IMR-90 (cell line): ENCODE data around the gene GABRR1. TPM values are rescaled to one million over a fixed set of nuclear protein-coding genes. Genes with fewer than 3 reads are reported as not detected.

Experiments used
- ATAC-seq: fragments of 200-7000 bp; cut with Tn5 transposase; 2 replicates; pipeline ENCODE4 v1.9.1; 2020; ENCODE audit warnings: low read depth, mild to moderate bottlenecking, moderate library complexity
- BruUV-seq: library from RNA; stranded (reverse); fragments of 400-500 nt; replicated peaks from 2 replicates; lab custom pipeline; 2021; lab: Mats Ljungman, UMichigan
- CTCF ChIA-PET: fragments of 300-600 bp; formaldehyde crosslinking; extraction: SDS; loops from one replicate; lab custom pipeline; 2021; ENCODE audit warnings: antibody characterized with exemption; lab: Yijun Ruan, JAX
- POLR2A ChIA-PET: fragments of 300-600 bp; sonication (Branson Sonifier 250); formaldehyde crosslinking; loops from one replicate; lab custom pipeline; 2022; ENCODE audit warnings: antibody characterized with exemption; ENCODE audit not compliant: unreplicated experiment; lab: Charles Lee
- DNase-seq: peaks from one replicate; pipeline ENCODE4 v3.0.0; 2013
- H2AFZ ChIP-seq: replicated peaks from 2 replicates; pipeline ENCODE3; 2013; ENCODE audit warnings: low read length, mild to moderate bottlenecking; ENCODE audit not compliant: poor library complexity
- H2AK5ac ChIP-seq: 2 replicates; pipeline ENCODE4 v1.6.1; 2013; ENCODE audit warnings: low read depth, low read length, inconsistent platforms
- H2AK9ac ChIP-seq: replicated peaks from 2 replicates; pipeline ENCODE3; 2013; ENCODE audit warnings: mild to moderate bottlenecking, low read depth, low read length, moderate library complexity; ENCODE audit not compliant: poor library complexity
- H2BK120ac ChIP-seq: 2 replicates; pipeline ENCODE4 v1.6.1; 2013; ENCODE audit warnings: low read depth, low read length, inconsistent platforms
- H2BK15ac ChIP-seq: 3 replicates; pipeline ENCODE4 v1.6.1; 2013; ENCODE audit warnings: low read depth, low read length, inconsistent platforms
- H2BK20ac ChIP-seq: 2 replicates; pipeline ENCODE4 v1.6.1; 2013; ENCODE audit warnings: low read depth, mild to moderate bottlenecking, inconsistent platforms, low read length, moderate library complexity
- H2BK5ac ChIP-seq: 2 replicates; pipeline ENCODE4 v1.6.1; 2013; ENCODE audit warnings: mild to moderate bottlenecking, low read depth, low read length, inconsistent platforms; ENCODE audit not compliant: poor library complexity, severe bottlenecking
- H3K14ac ChIP-seq: replicated peaks from 2 replicates; pipeline ENCODE4 v1.6.1; 2013; ENCODE audit warnings: low read depth, low read length, inconsistent platforms
- H3K18ac ChIP-seq: 2 replicates; pipeline ENCODE4 v1.6.1; 2013; ENCODE audit warnings: low read depth, low read length, control low read depth
- H3K23ac ChIP-seq: 2 replicates; pipeline ENCODE4 v1.6.1; 2013; ENCODE audit warnings: low read depth, low read length, inconsistent platforms
- H3K27ac ChIP-seq: 2 replicates; pipeline ENCODE4 v1.5.1; 2013; ENCODE audit warnings: mild to moderate bottlenecking, control low read depth, low read length; ENCODE audit not compliant: insufficient read depth
- H3K27me3 ChIP-seq: 2 replicates; pipeline ENCODE4 v1.6.1; 2013; ENCODE audit warnings: low read length; ENCODE audit not compliant: control insufficient read depth, insufficient read depth
- H3K36me3 ChIP-seq: 2 replicates; pipeline ENCODE4 v1.6.1; 2013; ENCODE audit warnings: low read length, mixed read lengths; ENCODE audit not compliant: control insufficient read depth, insufficient read depth
- H3K4ac ChIP-seq: 2 replicates; pipeline ENCODE4 v1.6.1; 2013; ENCODE audit warnings: low read depth, low read length, inconsistent platforms
- H3K4me1 ChIP-seq: 2 replicates; pipeline ENCODE4 v1.6.1; 2013; ENCODE audit warnings: low read length, mixed read lengths; ENCODE audit not compliant: control insufficient read depth, insufficient read depth
- H3K4me2 ChIP-seq: 2 replicates; pipeline ENCODE4 v1.6.1; 2013; ENCODE audit warnings: low read depth, mild to moderate bottlenecking, control low read depth, low read length, moderate library complexity
- H3K4me3 ChIP-seq: 2 replicates; pipeline ENCODE4 v1.5.1; 2013; ENCODE audit warnings: low read depth, mild to moderate bottlenecking, control low read depth, low read length, moderate library complexity; ENCODE audit not compliant: insufficient read depth
- H3K56ac ChIP-seq: 2 replicates; pipeline ENCODE4 v1.6.1; 2013; ENCODE audit warnings: low read length, inconsistent platforms; ENCODE audit not compliant: insufficient read depth; ENCODE audit errors: extremely low read depth
- H3K79me1 ChIP-seq, 2 experiments: 2 replicates each; pipeline ENCODE4 v1.6.1; 2013; ENCODE audit warnings: low read length in 2 of 2, inconsistent platforms in 1 of 2, low read depth in 1 of 2
- H3K9ac ChIP-seq: 2 replicates; pipeline ENCODE4 v1.6.1; 2013; ENCODE audit warnings: low read depth, low read length, control low read depth
- H3K9me1 ChIP-seq: 2 replicates; pipeline ENCODE4 v1.6.1; 2013; ENCODE audit warnings: low read length, inconsistent platforms; ENCODE audit not compliant: insufficient read depth
- H3K9me3 ChIP-seq: 2 replicates; pipeline ENCODE4 v1.6.1; 2013; ENCODE audit warnings: low read length; ENCODE audit not compliant: control insufficient read depth, insufficient read depth
- H4K20me1 ChIP-seq: 2 replicates; pipeline ENCODE4 v1.6.1; 2013; ENCODE audit warnings: low read length, inconsistent platforms; ENCODE audit not compliant: insufficient read depth
- H4K5ac ChIP-seq: 2 replicates; pipeline ENCODE4 v1.6.1; 2013; ENCODE audit warnings: mild to moderate bottlenecking, low read depth, low read length, control low read depth
- H4K8ac ChIP-seq, 2 experiments: 2 replicates each; pipeline ENCODE4 v1.6.1; 2013; ENCODE audit warnings: low read depth in 2 of 2, low read length in 2 of 2, control low read depth in 1 of 2, inconsistent platforms in 1 of 2
- H4K91ac ChIP-seq: 2 replicates; pipeline ENCODE4 v1.6.1; 2013; ENCODE audit warnings: low read depth, low read length, inconsistent platforms; ENCODE audit not compliant: insufficient read depth
- MAZ ChIP-seq: IDR thresholded peaks from 2 replicates; pipeline ENCODE4 v1.6.1; 2012; ENCODE audit warnings: low read depth, mild to moderate bottlenecking, low read length, improper control_type of control experiment, moderate library complexity, borderline replicate concordance
- POLR2A ChIP-seq: IDR thresholded peaks from 2 replicates; pipeline ENCODE4 v1.6.1; 2012; ENCODE audit warnings: mild to moderate bottlenecking, low read depth, low read length
- RFX5 ChIP-seq: IDR thresholded peaks from 2 replicates; pipeline ENCODE4 v1.8.0; 2012; ENCODE audit warnings: low read depth, mild to moderate bottlenecking, low read length, moderate library complexity
- SMC3 ChIP-seq: fragments of 150-350 bp; IDR thresholded peaks from 2 replicates; pipeline ENCODE4 v1.6.1; 2016; ENCODE audit warnings: low read depth, mild to moderate bottlenecking, antibody characterized with exemption, low read length, moderate library complexity
- WGBS, 2 experiments: methylation state at CpG; one replicate each; pipeline versions ENCODE4 v1.1.5 to v1.1.7; 2013; ENCODE audit warnings: missing lambda C conversion rate in 2 of 2; ENCODE audit not compliant: insufficient read length in 1 of 2; ENCODE audit errors: extremely low coverage in 2 of 2; 5-methylcytosine and 5-hydroxymethylcytosine counted together
- dilution Hi-C: fragments of 300-500 bp; cut with HindIII; formaldehyde crosslinking; loops from one replicate; pipeline ENCODE4 v1.14.3; 2018; ENCODE audit warnings: low sequenced_read_pairs; ENCODE audit not compliant: unreplicated experiment
- in situ Hi-C: fragments of 300-500 bp; cut with MboI; formaldehyde crosslinking; loops from 3 replicates; pipeline ENCODE4 v1.14.3; 2019; ENCODE audit warnings: low sequenced_read_pairs, inconsistent platforms, mixed read lengths
- intact Hi-C: fragments of 100-400 bp; cut with micrococcal nuclease; formaldehyde crosslinking; loops from 2 replicates; pipeline ENCODE4 v1.10.0; 2022
- polyA plus RNA-seq, 3 experiments: library from polyadenylated mRNA; depleted of rRNA; stranded (reverse); fragments of >200 nt; gene quantifications; 2 replicates each; pipeline ENCODE4 v1.2.3, GENCODE V29; 2012; ENCODE audit warnings: low replicate concordance in 1 of 3
- total RNA-seq: library from RNA; depleted of rRNA; stranded (reverse); fragments of >200 nt; gene quantifications from 2 replicates; pipeline ENCODE4 v1.2.3, GENCODE V29; 2012

The GABRR1 gene
- total and polyA plus RNA-seq, 2 of the 4 experiments (the other 2 are of a cell fraction): not detected

GRCh38 chr6:89252907-89253306 lies 35.7 kb upstream of the GABRR1 start:
- Histone ChIP-seq H3K9ac (no peak overlapping the region), H4K20me1 (no peaks in the 10 kb centered on the region), H4K5ac (no peak overlapping the region), H2AK9ac (no peak overlapping the region), H4K8ac (no peak overlapping the region), H3K23ac (no peak overlapping the region), H3K4ac (no peak overlapping the region), H3K27me3 (peaks cover 4% of the 10 kb centered on the region), H3K18ac (no peak overlapping the region), H3K79me1 (no peaks in the 10 kb centered on the region), H2BK120ac (no peak overlapping the region), H3K56ac (no peak overlapping the region), H4K91ac (no peak overlapping the region), H3K9me1 (no peaks in the 10 kb centered on the region), H3K36me3 (no peaks in the 10 kb centered on the region), H2AFZ (no peak overlapping the region), H2BK20ac (no peak overlapping the region), H3K4me2 (no peak overlapping the region), H3K4me1 (no peaks in the 10 kb centered on the region), H3K27ac (no peak overlapping the region), H2AK5ac (no peak overlapping the region), H3K9me3 (no peaks in the 10 kb centered on the region), H2BK5ac (no peak overlapping the region), H3K4me3 (no peak overlapping the region), H2BK15ac (no peak overlapping the region), H3K14ac (no peak overlapping the region)
- POLR2A ChIA-PET: no interaction called here
- WGBS, 2 experiments: 44% methylated on average over 1 of the region's 2 CpGs; no CpG with 5 or more reads in 1 of the 2 experiments
- ATAC-seq (no peak), DNase-seq (no peak)
- in situ Hi-C loops: no loop called here
- no TSS peak for BruUV-seq
- CTCF ChIA-PET: no interaction called here
- intact Hi-C loops: no loop called here
- no peak for TF ChIP-seq SMC3
- no peak for TF ChIP-seq POLR2A
- no peak for TF ChIP-seq MAZ
- no peak for TF ChIP-seq RFX5
- dilution Hi-C loops: no loop called here
